Endothelial cell of umbilical vein (primary cell): Measurements from ENCODE around the gene AP2B1. TPM values are rescaled to one million over a fixed set of nuclear protein-coding genes. Genes with fewer than 3 reads are reported as not detected.

Experiments used
- BruUV-seq: library from RNA; stranded (reverse); fragments of 400-500 nt; replicated peaks from 2 replicates; lab custom pipeline; 2021; lab: Mats Ljungman, UMichigan
- CTCF ChIA-PET: fragments of 300-600, 350-600 bp; sonication (Branson Sonifier 250); formaldehyde crosslinking; loops from one replicate; lab custom pipeline; 2021; ENCODE audit warnings: antibody characterized with exemption, inconsistent platforms; lab: Charles Lee
- POLR2A ChIA-PET: fragments of 300-600, 350-600 bp; sonication (Branson Sonifier 250); formaldehyde crosslinking; loops from one replicate; lab custom pipeline; 2021; ENCODE audit warnings: antibody characterized with exemption, inconsistent platforms; lab: Charles Lee
- DNase-seq: peaks from one replicate; pipeline ENCODE4 v3.0.0-alpha.2; 2011; ENCODE audit warnings: low read depth, low spot score
- FAIRE-seq: peaks from 2 replicates; lab custom pipeline; 2011; peaks lifted over from hg19 to GRCh38; lab: Jason Lieb, UNC
- H2AFZ ChIP-seq: 2 replicates; pipeline ENCODE4 v1.6.0; 2012; ENCODE audit warnings: low read depth, low read length, control low read depth, inconsistent platforms
- H3K27ac ChIP-seq: 2 replicates; pipeline ENCODE4 v1.5.1; 2011; ENCODE audit warnings: low read depth, mild to moderate bottlenecking, control low read depth, low read length, moderate library complexity; ENCODE audit not compliant: insufficient read depth
- H3K27me3 ChIP-seq, 2 experiments: 2 replicates each; pipeline versions ENCODE4 v1.6.0 to v1.6.1; 2011; ENCODE audit warnings: low read length in 2 of 2, mixed read lengths in 1 of 2; ENCODE audit not compliant: control insufficient read depth in 2 of 2, insufficient read depth in 2 of 2
- H3K36me3 ChIP-seq, 2 experiments: 2 replicates in 1 of 2; 3 replicates in 1 of 2; pipeline ENCODE4 v1.5.1; 2011; ENCODE audit warnings: low read length in 2 of 2, mild to moderate bottlenecking in 1 of 2, moderate library complexity in 1 of 2; ENCODE audit not compliant: control insufficient read depth in 2 of 2, insufficient read depth in 2 of 2; ENCODE audit errors: extremely low read depth in 1 of 2
- H3K4me1 ChIP-seq: 3 replicates; pipeline ENCODE4 v1.5.1; 2011; ENCODE audit warnings: mild to moderate bottlenecking, low read length; ENCODE audit not compliant: control insufficient read depth, insufficient read depth; ENCODE audit errors: extremely low read depth
- H3K4me2 ChIP-seq: 2 replicates; pipeline ENCODE4 v1.6.1; 2011; ENCODE audit warnings: low read length, control low read depth, mixed read lengths; ENCODE audit not compliant: insufficient read depth
- H3K4me3 ChIP-seq, 3 experiments: fragments of 200-600 bp in 1 of 3; sonication (generic), shearing (Covaris generic) in 1 of 3; replicated peaks in 1 of 3; 2 replicates each; pipeline ENCODE4 v1.5.1; 2011 to 2016; ENCODE audit warnings: control low read depth in 3 of 3, low read length in 3 of 3, mild to moderate bottlenecking in 2 of 3, inconsistent platforms in 1 of 3, low read depth in 1 of 3, moderate library complexity in 1 of 3; ENCODE audit not compliant: insufficient read depth in 1 of 3
- H3K79me2 ChIP-seq: 2 replicates; pipeline ENCODE4 v1.6.0; 2012; ENCODE audit warnings: low read length, inconsistent platforms; ENCODE audit not compliant: control insufficient read depth, insufficient read depth
- H3K9ac ChIP-seq: replicated peaks from 2 replicates; pipeline ENCODE3; 2011; ENCODE audit warnings: low read length, control low read depth; ENCODE audit not compliant: insufficient read depth; ENCODE audit errors: extremely low read depth
- H3K9me1 ChIP-seq: replicated peaks from 3 replicates; pipeline ENCODE4 v1.6.0; 2011; ENCODE audit warnings: mild to moderate bottlenecking, low read length; ENCODE audit not compliant: control insufficient read depth, insufficient read depth; ENCODE audit errors: extremely low read depth
- H3K9me3 ChIP-seq: replicated peaks from 2 replicates; pipeline ENCODE4 v1.5.1; 2012; ENCODE audit warnings: low read length, inconsistent platforms; ENCODE audit not compliant: control insufficient read depth, insufficient read depth
- H4K20me1 ChIP-seq: replicated peaks from 2 replicates; pipeline ENCODE3; 2011; ENCODE audit warnings: mild to moderate bottlenecking, low read length; ENCODE audit not compliant: control insufficient read depth, insufficient read depth; ENCODE audit errors: extremely low read depth
- CTCF ChIP-seq, 2 donors: IDR thresholded peaks; 1 replicate in 1 of 2; 2 replicates in 1 of 2; pipeline ENCODE4 v1.5.1; 2011; ENCODE audit warnings: low read length in 2 of 2, mild to moderate bottlenecking in 2 of 2, moderate library complexity in 2 of 2, control low read depth in 1 of 2, inconsistent platforms in 1 of 2, low read depth in 1 of 2; ENCODE audit not compliant: insufficient read depth in 1 of 2; ENCODE audit errors: extremely low read depth in 1 of 2
- EZH2 ChIP-seq: IDR thresholded peaks from 2 replicates; pipeline ENCODE4 v1.6.1; 2012; ENCODE audit warnings: borderline replicate concordance, low read depth, mild to moderate bottlenecking, moderate library complexity, low read length, inconsistent platforms; ENCODE audit not compliant: severe bottlenecking
- FOS ChIP-seq: IDR thresholded peaks from 2 replicates; pipeline ENCODE4 v1.6.1; 2011; ENCODE audit warnings: mild to moderate bottlenecking, low read length, moderate library complexity, borderline replicate concordance; ENCODE audit not compliant: insufficient read depth
- GATA2 ChIP-seq: IDR thresholded peaks from 2 replicates; pipeline ENCODE4 v1.7.0; 2011; ENCODE audit warnings: low read depth, mild to moderate bottlenecking, moderate library complexity, mixed read lengths, low read length; ENCODE audit not compliant: insufficient read length, insufficient read depth
- JUN ChIP-seq: IDR thresholded peaks from 2 replicates; pipeline ENCODE4 v1.6.1; 2011; ENCODE audit warnings: borderline replicate concordance, low read depth; ENCODE audit not compliant: insufficient read length, insufficient read depth
- MAX ChIP-seq: IDR thresholded peaks from 2 replicates; pipeline ENCODE4 v1.6.1; 2011; ENCODE audit not compliant: insufficient read depth, insufficient read length
- MYC ChIP-seq: IDR thresholded peaks from one replicate; pipeline ENCODE4 v1.6.1; 2011; ENCODE audit warnings: mild to moderate bottlenecking, low read depth, low read length
- POLR2A ChIP-seq: IDR thresholded peaks from 2 replicates; pipeline ENCODE4 v1.6.1; 2012; ENCODE audit warnings: low read depth, mild to moderate bottlenecking, control low read depth, low read length
- POLR2AphosphoS5 ChIP-seq: IDR thresholded peaks from 2 replicates; pipeline ENCODE4 v1.6.1; 2012; ENCODE audit warnings: low read depth, mild to moderate bottlenecking, control low read depth, low read length, moderate library complexity; ENCODE audit not compliant: insufficient read depth
- dilution Hi-C: fragments of 300-500 bp; cut with MboI; formaldehyde crosslinking; loops from one replicate; pipeline ENCODE4 v1.15.0; 2019; ENCODE audit warnings: low sequenced_read_pairs; ENCODE audit not compliant: extremely low pct_ligation_motif_present
- intact Hi-C: fragments of 100-400 bp; cut with micrococcal nuclease; formaldehyde crosslinking; loops from one replicate; pipeline ENCODE4 v1.10.0; 2022
- polyA plus RNA-seq, 4 experiments: library from polyadenylated mRNA; depleted of rRNA in 3 of 4; stranded (reverse) in 3 of 4; unstranded in 1 of 4; fragments of >200 nt; gene quantifications; 2 replicates each; pipeline versions ENCODE4 v1.2.1 to v1.2.3, GENCODE V29; 2011 to 2012; ENCODE audit warnings: missing spikeins in 1 of 4
- total RNA-seq: library from RNA; stranded (reverse); gene quantifications from 2 replicates; pipeline ENCODE4 v1.2.3, GENCODE V29; 2021

Gene AP2B1
- total and polyA plus RNA-seq, 2 donors (not counting 3 experiments of a cell fraction or from before 2014, with no cell fraction given), result 106 to 198 TPM

- no TSS peak for BruUV-seq
- Histone ChIP-seq H3K79me2 (peaks cover 33% of the 10 kb centered on the region), H3K4me2 (no peak overlapping the region), H3K27me3 (no peaks in the 10 kb centered on the region), H3K27ac (peak overlapping the region; percentile 39), H3K4me1 (peaks cover 5% of the 10 kb centered on the region), H4K20me1 (no peaks in the 10 kb centered on the region), H3K9me3 (no peaks in the 10 kb centered on the region), H3K9ac (no peak overlapping the region), H2AFZ (no peak overlapping the region), H3K36me3 (peaks cover 0 to 5% of the 10 kb centered on the region in 2 experiments), H3K4me3 (no peak overlapping the region), H3K9me1 (no peaks in the 10 kb centered on the region)
- dilution Hi-C loops (loop anchor here (25.0 kb wide), 1 partner anchor 120 kb away; the partner anchor contains the start of gene RASL10B), intact Hi-C loops (loop anchor here (1.0 kb wide), 1 partner anchor 130 kb away; no protein-coding TSS in a partner anchor)
- CTCF ChIA-PET, result interaction anchor here (1.9 to 7.8 kb wide), 2 partner anchors 130 to 191 kb away, joined by 4 to 270 read pairs; no protein-coding TSS in a partner anchor
- TF ChIP-seq GATA2, result no peak
- TF ChIP-seq POLR2A, result no peak
- no peak for TF ChIP-seq POLR2AphosphoS5
- no peak for TF ChIP-seq JUN
- TF ChIP-seq EZH2, result no peak
- TF ChIP-seq FOS, result no peak
- TF ChIP-seq MAX, result no peak
- TF ChIP-seq CTCF (IDR thresholded peaks at IDR 0.05; ENCODE audit: extremely low read depth in 1 of 2, insufficient read depth in 1 of 2, low read depth in 1 of 2, low read length in 2 of 2), result no peak
- TF ChIP-seq MYC, result no peak
- DNase-seq (peak; percentile 19), FAIRE-seq (no peak)
- POLR2A ChIA-PET, result no interaction called here
Measured at GRCh38 chr17:35617505-35617904, 30.4 kb downstream of the AP2B1 start.
